ENCODE results near the gene PSMA5.

The PSMA5 gene

GRCh38 chr1:109361649-109362048 is 64.6 kb downstream of the PSMA5 start:
- FAIRE-seq = no peak
- no peak for TF ChIP-seq CTCF (IDR thresholded peaks at IDR 0.05; ENCODE audit: insufficient read depth, missing control alignments)
- DNase-seq (ENCODE audit: insufficient read length, low spot score) = no peak

- no peak for DNase-seq (ENCODE audit: insufficient read length, low spot score)
- no peak for TF ChIP-seq CTCF (IDR thresholded peaks at IDR 0.05; ENCODE audit: insufficient read depth, missing control alignments)
- FAIRE-seq = no peak
Observed at GRCh38 chr1:109361069-109361468, 65.2 kb downstream of the PSMA5 start.

GRCh38 chr1:109357616-109358015 is 68.6 kb downstream of the PSMA5 start:
- no peak for TF ChIP-seq CTCF (IDR thresholded peaks at IDR 0.05; ENCODE audit: insufficient read depth, missing control alignments)
- FAIRE-seq = no peak
- DNase-seq (ENCODE audit: insufficient read length, low spot score) = no peak

GRCh38 chr1:109356915-109357314 is 69.3 kb downstream of the PSMA5 start:
- no peak for TF ChIP-seq CTCF (IDR thresholded peaks at IDR 0.05; ENCODE audit: insufficient read depth, missing control alignments)
- no peak for FAIRE-seq
- DNase-seq (ENCODE audit: insufficient read length, low spot score) = no peak

- FAIRE-seq (no peak), DNase-seq (ENCODE audit: insufficient read length, low spot score) (no peak)
- TF ChIP-seq CTCF (IDR thresholded peaks at IDR 0.05; ENCODE audit: insufficient read depth, missing control alignments) = no peak
Observed at GRCh38 chr1:109356505-109356904, 69.7 kb downstream of the PSMA5 start.

- FAIRE-seq (no peak), DNase-seq (ENCODE audit: insufficient read length, low spot score) (no peak)
Observed at GRCh38 chr1:109354929-109355328, 71.3 kb downstream of the PSMA5 start.

GRCh38 chr1:109351457-109351856 is 74.8 kb downstream of the PSMA5 start:
- DNase-seq (ENCODE audit: insufficient read length, low spot score) = no peak
- no peak for TF ChIP-seq CTCF (IDR thresholded peaks at IDR 0.05; ENCODE audit: insufficient read depth, missing control alignments)
- no peak for FAIRE-seq

More at GRCh38 chr1:109354929-109355328, 71.3 kb downstream of the PSMA5 start:
- no peak for TF ChIP-seq CTCF (IDR thresholded peaks at IDR 0.05; ENCODE audit: insufficient read depth, missing control alignments)
